ENCODE data around the gene B3GAT1. TPM values are rescaled to one million over a fixed set of nuclear protein-coding genes. Genes with fewer than 3 reads are reported as not detected.
A peak's percentile ranks its signal among the peaks of the same experiment; 100 is the strongest.
"Not testable (repeated sequence)": the region's sequence is repeated elsewhere in the genome, so short reads cannot be mapped to it uniquely, and the experiment has no call there.

B3GAT1 gene
- polyA plus RNA-seq, 6 donors from 2014 or later: not detected

DNA sequence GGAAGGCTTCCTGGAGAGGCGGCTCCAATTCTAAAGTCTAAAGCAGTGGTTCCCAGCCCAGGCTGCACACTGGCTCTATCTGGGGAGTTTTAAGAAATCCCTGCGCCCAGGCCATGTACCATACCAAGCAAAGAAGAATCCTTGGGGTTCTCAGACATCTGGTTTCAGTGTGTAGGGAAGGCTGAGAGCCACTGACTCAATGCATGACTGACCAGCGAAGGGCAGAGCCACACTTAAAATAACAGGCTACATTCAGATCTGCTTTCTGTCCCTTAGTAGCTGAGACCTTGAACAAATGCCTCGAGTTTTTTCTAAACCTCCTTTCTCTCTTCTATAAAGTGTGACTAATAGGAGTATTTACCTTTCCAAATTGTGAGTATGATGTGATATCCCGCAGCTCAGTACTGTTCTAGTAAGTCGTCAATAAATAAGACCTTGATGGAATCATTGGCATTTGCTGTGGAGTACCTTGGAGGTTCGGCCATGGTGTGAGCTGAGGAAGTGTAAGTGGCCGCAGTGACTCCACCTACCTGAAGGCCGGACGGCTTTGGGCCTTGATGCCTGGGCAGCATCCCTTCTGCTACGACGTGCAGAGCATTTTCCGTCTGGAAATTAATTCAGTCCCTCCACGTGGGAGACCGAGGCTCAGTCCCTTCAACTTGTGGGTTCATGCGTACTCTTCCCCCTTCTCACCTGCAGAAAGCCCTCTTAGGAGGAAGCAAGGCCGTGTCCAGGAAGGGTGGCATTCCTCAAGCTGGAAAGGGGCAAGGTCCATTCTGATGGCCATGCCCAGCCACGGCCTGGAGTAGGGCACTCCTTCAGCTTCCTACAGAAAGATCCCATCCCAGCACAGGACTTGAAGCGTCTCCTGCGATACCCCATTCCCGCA is 55.1 kb downstream of the B3GAT1 start:
- peaks cover 0 to 4% (median 0%) of the 10 kb centered on the region in 3 donors for H3K4me1 Mint-ChIP-seq
- no peak overlapping the region for H3K27ac Mint-ChIP-seq
- DNase-seq (no peak), ATAC-seq (ENCODE audit: low read depth in 2 of 2) (no peak)
- H3K9me3 Mint-ChIP-seq: peaks cover 0 to 16% (median 5%) of the 10 kb centered on the region in 7 donors
- H3K4me3 Mint-ChIP-seq: peak overlapping the region in 1 of 8 donors; percentile 57
- H3K27me3 Mint-ChIP-seq: peaks cover 6 to 31% (median 26%) of the 10 kb centered on the region in 3 donors
- peaks cover 0 to 7% of the 10 kb centered on the region in 2 donors for H3K36me3 Mint-ChIP-seq

DNA sequence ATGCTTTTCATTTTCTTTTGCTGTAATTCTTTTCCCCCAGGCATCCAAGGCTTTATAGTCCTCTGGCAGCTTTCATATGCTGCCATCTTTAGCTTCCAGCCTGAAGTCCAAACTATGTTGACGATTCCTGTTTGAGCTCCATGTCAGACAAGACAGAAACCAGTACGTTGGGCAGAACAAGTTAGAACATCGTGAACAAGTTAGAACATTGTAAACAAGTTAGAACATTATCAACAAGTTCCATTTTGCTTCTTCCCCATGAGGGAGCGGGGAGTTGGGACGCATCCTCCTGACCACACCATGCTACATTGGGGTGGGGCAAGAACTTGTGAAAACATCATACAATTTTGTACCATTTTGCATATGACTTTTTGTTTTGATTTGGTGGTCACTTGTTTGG is 56.4 kb downstream of the B3GAT1 start:
- no peak overlapping the region for H3K27ac Mint-ChIP-seq

DNA sequence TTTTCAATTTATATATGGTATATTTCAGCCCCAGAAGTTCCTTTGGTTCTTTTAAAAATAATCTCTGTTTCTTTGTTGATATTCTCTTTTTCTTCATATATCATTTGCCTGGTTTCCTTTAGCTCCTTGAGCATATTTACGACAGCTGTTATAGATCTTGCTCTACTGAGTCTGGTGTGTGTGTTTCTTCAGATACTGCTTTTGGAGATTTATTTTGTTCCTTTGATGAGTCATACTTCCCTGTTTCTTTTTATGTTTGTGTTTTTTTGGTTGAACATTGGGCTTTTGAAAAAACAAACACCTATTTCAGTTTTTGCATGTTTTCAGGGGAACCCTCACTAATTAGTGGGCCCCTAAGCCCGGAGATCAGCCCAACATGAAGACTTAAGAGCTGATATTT is 56.9 kb downstream of the B3GAT1 start:
- Mint-ChIP-seq H3K4me1 (no peaks in the 10 kb centered on the region), H3K27me3 (peaks cover 3 to 20% (median 18%) of the 10 kb centered on the region in 3 donors), H3K4me3 (no peak overlapping the region), H3K36me3 (no peaks in the 10 kb centered on the region), H3K27ac (no peak overlapping the region), H3K9me3 (peaks cover 0 to 11% (median 5%) of the 10 kb centered on the region in 7 donors)
- no peak for DNase-seq
- ATAC-seq (ENCODE audit: low read depth in 2 of 2): no peak

More for the DNA sequence above, 56.4 kb downstream of the B3GAT1 start:
- DNase-seq (no peak), ATAC-seq (ENCODE audit: low read depth in 2 of 2) (no peak)
- Mint-ChIP-seq H3K9me3 (peaks cover 0 to 11% (median 5%) of the 10 kb centered on the region in 7 donors), H3K4me3 (no peak overlapping the region), H3K36me3 (no peaks in the 10 kb centered on the region), H3K27me3 (peaks cover 3 to 25% (median 21%) of the 10 kb centered on the region in 3 donors), H3K4me1 (peaks cover 0 to under 1% (median 0%) of the 10 kb centered on the region in 3 donors)

DNA sequence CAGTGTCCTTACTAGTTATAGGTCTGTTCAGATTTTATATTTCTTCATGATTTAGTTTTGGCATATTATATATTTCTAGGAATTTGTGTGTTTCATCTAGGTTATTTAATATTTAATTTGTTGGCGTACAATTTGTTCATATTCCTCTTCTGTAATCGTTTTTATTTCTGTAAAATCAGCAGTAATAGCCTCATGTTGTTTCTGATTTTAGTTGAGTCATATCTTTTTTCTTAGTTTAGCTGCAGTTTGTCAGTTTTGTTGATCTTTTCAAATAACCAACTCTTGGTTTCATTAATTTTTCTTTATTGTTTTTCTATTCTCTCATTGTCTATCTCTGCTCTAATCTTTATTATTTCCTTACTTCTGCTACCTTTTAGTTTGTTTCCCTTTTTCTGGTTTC is 59.9 kb downstream of the B3GAT1 start:
- H3K27me3 Mint-ChIP-seq: peaks cover 8 to 13% (median 12%) of the 10 kb centered on the region in 3 donors
- no peak for ATAC-seq (ENCODE audit: low read depth in 2 of 2)
- H3K27ac Mint-ChIP-seq: peak overlapping the region in 1 of 6 donors; percentile 60

DNA sequence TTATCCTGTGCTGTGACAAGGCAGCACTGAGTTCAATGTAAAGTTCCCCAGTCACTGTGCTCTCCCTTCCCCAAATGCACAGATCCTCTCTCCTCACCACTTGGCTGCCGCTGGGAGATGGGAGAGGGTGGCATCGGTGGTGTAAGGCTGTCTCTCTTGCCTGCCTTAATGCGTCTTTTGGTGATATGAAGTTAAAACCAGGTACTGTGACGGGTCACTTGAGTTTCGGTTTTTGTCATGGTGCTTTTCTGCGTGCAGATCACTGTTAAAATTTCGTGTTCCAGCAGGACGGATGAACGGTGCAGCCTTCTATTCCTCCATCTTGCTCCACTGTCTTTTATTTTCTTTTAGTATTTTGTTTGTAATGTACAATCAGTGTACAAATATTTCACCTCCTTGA is 61.7 kb downstream of the B3GAT1 start:
- no peak for DNase-seq
- ATAC-seq (ENCODE audit: low read depth in 2 of 2): no peak
- peak overlapping the region in 2 of 6 donors; percentile 10 to 30 for H3K27ac Mint-ChIP-seq
- H3K9me3 Mint-ChIP-seq: peaks cover 0 to 11% (median 3%) of the 10 kb centered on the region in 7 donors
- H3K27me3 Mint-ChIP-seq: peaks cover 4 to 10% (median 8%) of the 10 kb centered on the region in 3 donors
- no peak overlapping the region for H3K4me3 Mint-ChIP-seq
- no peaks in the 10 kb centered on the region for H3K36me3 Mint-ChIP-seq
- peaks cover 0 to 3% (median 0%) of the 10 kb centered on the region in 3 donors for H3K4me1 Mint-ChIP-seq

More for the DNA sequence above, 59.9 kb downstream of the B3GAT1 start:
- Mint-ChIP-seq H3K9me3 (peaks cover 0 to 11% (median 5%) of the 10 kb centered on the region in 7 donors), H3K4me1 (peaks cover 0 to 3% (median 0%) of the 10 kb centered on the region in 3 donors), H3K4me3 (no peak overlapping the region), H3K36me3 (no peaks in the 10 kb centered on the region)
- no peak for DNase-seq

DNA sequence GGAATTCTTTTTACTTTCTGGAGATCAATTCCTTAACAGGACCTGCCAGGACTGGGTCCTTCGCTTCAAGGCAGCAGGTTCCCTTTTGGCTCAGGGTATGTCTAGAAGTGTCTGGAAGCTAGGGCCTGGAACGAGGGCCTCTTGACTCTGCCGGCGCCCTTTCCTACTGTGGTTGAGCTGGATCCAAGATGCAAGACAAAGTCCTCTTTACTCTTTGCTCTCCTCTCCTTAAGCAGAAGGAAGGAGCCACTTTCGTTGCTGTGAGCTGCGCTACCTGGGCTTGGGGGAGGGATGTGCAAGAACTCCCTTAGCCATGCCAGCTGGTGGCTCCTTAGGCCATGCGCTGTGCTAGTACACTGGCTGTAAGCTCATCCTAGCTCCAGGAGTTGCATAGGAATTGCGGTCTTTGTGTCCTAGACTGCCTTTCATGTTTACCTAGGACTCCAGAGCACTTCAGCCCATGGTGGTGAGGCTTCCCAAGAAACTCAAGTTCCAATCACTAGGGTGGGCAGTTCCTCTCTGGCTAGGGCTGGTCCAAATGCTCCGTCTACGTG is 62.2 kb downstream of the B3GAT1 start:
- no peak for ATAC-seq (ENCODE audit: low read depth in 2 of 2)
- H3K27ac Mint-ChIP-seq: no peak overlapping the region

DNA sequence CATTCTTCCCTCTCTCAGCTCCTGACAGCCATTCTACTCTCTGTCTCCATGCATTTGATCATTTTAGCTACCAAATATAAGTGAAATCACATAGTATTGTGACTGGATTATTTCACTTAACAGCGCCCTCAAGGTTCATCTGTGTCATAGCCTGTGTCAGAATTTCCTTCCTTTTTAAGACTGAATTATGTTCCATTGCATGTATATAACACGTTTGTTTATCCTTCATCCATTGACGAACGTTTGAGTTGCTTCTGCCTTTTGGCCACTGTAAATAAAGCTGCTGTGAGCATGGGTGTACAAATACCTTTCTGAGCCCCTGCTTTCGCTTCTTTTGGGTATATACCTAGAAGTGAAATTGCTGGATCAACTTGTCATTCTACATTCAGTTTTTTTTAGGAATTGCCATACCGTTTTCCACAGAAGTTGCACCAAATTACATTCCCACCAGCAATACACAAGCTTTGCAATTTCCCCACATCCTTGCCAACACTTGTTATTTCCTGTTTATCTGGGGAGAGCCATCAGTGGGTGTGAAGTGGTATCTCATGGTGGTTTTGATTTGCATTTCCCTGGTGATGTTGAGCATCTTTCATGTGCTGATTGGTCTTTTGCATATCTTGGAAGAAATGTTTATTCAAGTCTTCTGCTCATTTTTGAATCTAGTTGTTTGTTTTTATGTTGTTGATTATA is 62.8 kb downstream of the B3GAT1 start:
- Mint-ChIP-seq H3K27ac (no peak overlapping the region), H3K36me3 (no peaks in the 10 kb centered on the region), H3K4me3 (no peak overlapping the region), H3K9me3 (peaks cover 0 to 8% (median 2%) of the 10 kb centered on the region in 7 donors), H3K4me1 (peaks cover 0 to 3% (median 0%) of the 10 kb centered on the region in 3 donors), H3K27me3 (peaks cover 0 to 7% (median 4%) of the 10 kb centered on the region in 3 donors)
- no peak for ATAC-seq (ENCODE audit: low read depth in 2 of 2)
- DNase-seq: no peak

More for the DNA sequence above, 62.2 kb downstream of the B3GAT1 start:
- Mint-ChIP-seq H3K27me3 (peaks cover 3 to 7% (median 4%) of the 10 kb centered on the region in 3 donors), H3K4me1 (peaks cover 0 to 3% (median 0%) of the 10 kb centered on the region in 3 donors), H3K36me3 (no peaks in the 10 kb centered on the region), H3K4me3 (no peak overlapping the region), H3K9me3 (peaks cover 0 to 10% (median 2%) of the 10 kb centered on the region in 7 donors)
- no peak for DNase-seq

DNA sequence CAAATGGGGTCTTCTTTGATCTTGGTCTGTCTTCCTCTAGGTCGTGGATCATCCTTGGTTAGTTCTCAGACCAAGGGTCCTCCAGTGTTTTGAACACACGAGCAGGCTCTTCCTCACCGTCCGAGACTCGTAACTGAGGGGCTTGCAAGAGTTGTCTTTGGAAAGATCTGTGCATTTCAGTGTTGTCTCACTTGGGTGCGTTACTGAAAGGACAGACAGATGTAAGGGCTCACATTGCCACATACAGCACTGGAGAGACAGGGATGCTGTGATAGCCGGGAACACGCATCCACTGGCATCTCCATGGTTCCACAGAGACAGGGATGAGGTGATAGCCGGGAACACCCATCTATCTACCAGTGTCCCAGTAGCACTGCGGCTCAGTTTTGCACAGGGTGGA is 64.6 kb downstream of the B3GAT1 start:
- peaks cover 0 to 13% (median 4%) of the 10 kb centered on the region in 3 donors for H3K27me3 Mint-ChIP-seq
- no peaks in the 10 kb centered on the region for H3K9me3 Mint-ChIP-seq
- ATAC-seq (ENCODE audit: low read depth in 2 of 2) (no peak), DNase-seq (no peak)
- H3K4me1 Mint-ChIP-seq: peaks cover 0 to 3% (median 0%) of the 10 kb centered on the region in 3 donors
- no peak overlapping the region for H3K27ac Mint-ChIP-seq
- no peaks in the 10 kb centered on the region for H3K36me3 Mint-ChIP-seq
- H3K4me3 Mint-ChIP-seq: no peak overlapping the region

DNA sequence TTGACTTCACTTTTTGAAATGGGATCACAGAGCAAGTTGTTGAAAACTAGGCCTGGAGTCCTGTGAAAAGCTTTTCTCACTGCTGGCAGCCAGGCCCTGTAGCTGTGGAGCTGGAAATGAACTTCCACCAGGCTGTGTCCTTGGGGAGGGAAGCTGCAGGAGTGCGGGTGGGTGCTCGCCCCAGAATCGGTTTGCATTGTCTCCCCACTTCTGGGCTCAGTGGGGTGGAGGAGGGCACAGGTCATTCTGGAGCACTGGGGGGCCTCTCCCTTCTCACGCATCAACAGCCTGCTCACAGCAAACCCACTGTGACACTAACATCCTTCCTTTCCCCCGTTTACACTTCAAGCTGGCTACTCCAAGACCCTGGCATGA is 65.1 kb downstream of the B3GAT1 start:
- no peak for DNase-seq
- H3K4me1 Mint-ChIP-seq: peaks cover 0 to 3% (median 0%) of the 10 kb centered on the region in 3 donors
- peaks cover 0 to 13% (median 4%) of the 10 kb centered on the region in 3 donors for H3K27me3 Mint-ChIP-seq
- no peaks in the 10 kb centered on the region for H3K9me3 Mint-ChIP-seq
- no peak overlapping the region for H3K4me3 Mint-ChIP-seq
- no peaks in the 10 kb centered on the region for H3K36me3 Mint-ChIP-seq
- no peak for ATAC-seq (ENCODE audit: low read depth in 2 of 2)
- H3K27ac Mint-ChIP-seq: peak overlapping the region in 1 of 6 donors; percentile 52

DNA sequence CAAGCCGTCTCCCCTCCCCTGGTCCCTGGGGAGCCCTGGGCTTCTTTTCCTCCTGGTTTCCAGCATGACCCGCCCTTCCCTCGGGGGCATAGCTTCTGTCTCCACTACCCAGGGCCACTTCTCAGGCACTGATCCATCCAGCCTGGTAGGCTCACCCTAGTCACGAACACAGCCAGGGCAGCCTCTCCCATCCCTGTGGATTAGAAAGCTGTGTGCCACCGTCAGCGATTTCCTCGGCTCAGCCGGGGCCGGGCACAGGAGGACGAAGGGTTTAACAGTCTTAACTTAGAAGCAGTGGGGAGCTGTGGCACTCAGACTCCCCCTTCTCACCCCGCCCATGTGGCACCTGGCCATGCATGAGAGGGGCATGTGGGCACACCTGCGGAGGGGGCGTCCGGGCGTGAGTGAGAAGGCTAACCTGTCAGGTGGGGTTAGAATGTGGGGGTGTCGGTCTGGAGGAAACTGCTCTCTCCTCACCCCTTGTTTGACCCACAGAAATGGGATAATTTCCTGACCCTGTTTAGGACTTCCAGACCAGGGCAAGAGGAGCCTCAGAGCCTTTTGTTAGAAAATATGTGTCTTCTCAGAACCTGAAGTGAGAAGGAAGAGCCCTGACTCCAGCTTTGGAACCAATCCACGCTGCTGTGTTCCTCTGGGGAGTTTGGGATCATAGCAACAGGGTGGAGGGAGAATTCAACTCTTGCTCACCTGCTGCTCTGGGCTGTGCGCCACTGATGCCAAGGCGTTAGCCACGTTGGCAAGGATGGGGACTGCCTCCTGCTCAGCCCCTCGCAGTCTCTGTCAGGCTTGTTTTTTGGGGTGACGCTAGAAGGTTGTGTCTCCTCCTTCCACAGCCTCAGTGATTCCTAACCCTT is 65.7 kb downstream of the B3GAT1 start:
- Mint-ChIP-seq H3K4me1 (peaks cover 0 to 3% (median 0%) of the 10 kb centered on the region in 3 donors), H3K4me3 (no peak overlapping the region), H3K27me3 (peaks cover 0 to 13% (median 4%) of the 10 kb centered on the region in 3 donors), H3K36me3 (no peaks in the 10 kb centered on the region), H3K9me3 (no peaks in the 10 kb centered on the region), H3K27ac (peak overlapping the region in 1 of 6 donors; percentile 22)
- DNase-seq (no peak), ATAC-seq (ENCODE audit: low read depth in 2 of 2) (no peak)

DNA sequence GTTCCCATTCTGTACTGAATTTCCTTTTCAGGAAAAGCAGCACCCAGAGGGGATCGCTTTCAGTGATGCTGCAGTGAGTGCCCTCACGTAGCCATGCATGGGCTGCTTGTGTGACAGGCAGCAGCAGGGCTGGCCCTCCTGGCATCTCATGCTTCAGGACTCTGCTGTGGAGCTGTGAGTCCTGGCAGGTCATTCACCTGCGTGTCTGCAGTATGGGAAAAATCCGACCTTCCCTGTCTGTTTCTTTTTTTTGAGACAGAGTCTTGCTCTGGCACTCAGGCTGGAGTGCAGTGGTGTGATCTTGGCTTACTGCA is 66.8 kb downstream of the B3GAT1 start:
- Mint-ChIP-seq H3K27ac (peak overlapping the region in 1 of 6 donors; percentile 61), H3K27me3 (peaks cover 0 to 13% (median 4%) of the 10 kb centered on the region in 3 donors), H3K4me3 (no peak overlapping the region), H3K4me1 (peaks cover 0 to 3% (median 0%) of the 10 kb centered on the region in 3 donors), H3K36me3 (no peaks in the 10 kb centered on the region), H3K9me3 (no peaks in the 10 kb centered on the region)
- DNase-seq (no peak), ATAC-seq (ENCODE audit: low read depth in 2 of 2) (no peak)

DNA sequence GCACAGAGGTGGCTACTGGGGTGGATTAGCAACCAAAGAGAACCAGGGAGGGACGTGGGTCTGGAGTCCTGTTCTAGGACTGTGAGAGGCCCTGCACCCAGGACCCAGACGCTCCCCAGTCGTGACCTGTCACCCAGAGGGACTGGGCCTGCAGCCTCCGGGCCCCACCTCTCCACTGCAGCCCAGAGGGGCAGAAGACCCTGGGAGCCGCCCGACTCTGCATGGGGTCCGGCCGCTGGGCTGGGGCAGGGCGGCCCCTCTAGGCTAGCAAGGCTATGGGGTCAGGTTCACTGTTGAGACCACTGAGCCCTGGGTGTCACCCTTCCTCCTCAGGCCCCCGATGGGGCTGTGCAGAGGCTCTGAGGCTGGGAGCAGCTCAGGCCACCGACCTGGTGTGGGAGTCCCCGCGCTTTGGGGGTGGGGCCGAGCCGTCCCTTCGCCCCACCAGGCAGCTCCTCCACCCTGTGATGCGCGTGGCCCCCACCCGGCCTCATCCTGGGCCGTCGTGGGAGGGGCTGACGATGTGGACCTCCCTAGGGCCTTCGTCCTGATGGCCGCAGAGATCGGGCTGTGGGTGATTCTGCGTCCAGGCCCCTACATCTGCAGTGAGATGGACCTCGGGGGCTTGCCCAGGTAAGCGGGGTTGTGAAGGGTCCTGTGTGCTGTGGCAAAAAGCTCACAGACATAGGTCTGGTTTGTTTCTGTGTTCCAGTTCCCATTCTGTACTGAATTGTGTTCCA is 67.4 kb downstream of the B3GAT1 start:
- H3K36me3 Mint-ChIP-seq; ATAC-seq (ENCODE audit: low read depth in 2 of 2); H3K4me3 Mint-ChIP-seq; H3K4me1 Mint-ChIP-seq; H3K9me3 Mint-ChIP-seq; H3K27ac Mint-ChIP-seq; DNase-seq: not testable (repeated sequence)
- H3K27me3 Mint-ChIP-seq: peaks cover 0 to 13% (median 4%) of the 10 kb centered on the region in 3 donors
